NCI-H1694 (cell line): ENCODE data around the gene TMCC1.

Experiments used
- DNase-seq: peaks from one replicate; lab custom pipeline; 2025; lab: John Stamatoyannopoulos, UW

The TMCC1 gene

GRCh38 chr3:129609591-129610182, 283.8 kb downstream of the TMCC1 start:
- DNase-seq = no peak

- DNase-seq = no peak
These were observed 284.4 kb downstream of the TMCC1 start for GRCh38 chr3:129608936-129609590.

GRCh38 chr3:129608087-129608935, 285.2 kb downstream of the TMCC1 start:
- peak; percentile 73 for DNase-seq

GRCh38 chr3:129607391-129608068, 286.0 kb downstream of the TMCC1 start:
- no peak for DNase-seq

- DNase-seq = peak; percentile 50
These were observed 286.7 kb downstream of the TMCC1 start, which contains the start of gene PLXND1 for GRCh38 chr3:129606636-129607390. Gene PLXND1 (minus strand): TSS chr3:129606676. CDS start chr3:129606639, 37 bp downstream.

GRCh38 chr3:129605922-129606635, 287.4 kb downstream of the TMCC1 start:
- no peak for DNase-seq

- DNase-seq = no peak
These were observed 288.1 kb downstream of the TMCC1 start for GRCh38 chr3:129605203-129605921.

- no peak for DNase-seq
These were observed 288.7 kb downstream of the TMCC1 start for GRCh38 chr3:129604767-129605166.

GRCh38 chr3:129603991-129604749, 289.3 kb downstream of the TMCC1 start:
- DNase-seq = no peak

GRCh38 chr3:129603561-129603942, 290.0 kb downstream of the TMCC1 start:
- no peak for DNase-seq

GRCh38 chr3:129602730-129603560, 290.6 kb downstream of the TMCC1 start:
- DNase-seq = no peak

- DNase-seq = no peak
These were observed 291.2 kb downstream of the TMCC1 start for GRCh38 chr3:129602309-129602708.

- DNase-seq = no peak
These were observed 291.8 kb downstream of the TMCC1 start for GRCh38 chr3:129601713-129602112.

GRCh38 chr3:129600348-129600747, 293.2 kb downstream of the TMCC1 start:
- DNase-seq = no peak

- DNase-seq = no peak
These were observed 293.9 kb downstream of the TMCC1 start for GRCh38 chr3:129599607-129600006.

GRCh38 chr3:129599073-129599472, 294.4 kb downstream of the TMCC1 start:
- DNase-seq = no peak

- DNase-seq = no peak
These were observed 295.0 kb downstream of the TMCC1 start for GRCh38 chr3:129598484-129598883.

- no peak for DNase-seq
These were observed 295.5 kb downstream of the TMCC1 start for GRCh38 chr3:129598000-129598381.
